ENCODE results near the gene ASPDH. TPM values are rescaled to one million over a fixed set of nuclear protein-coding genes. Genes with fewer than 3 reads are reported as not detected.
A peak's percentile ranks its signal among the peaks of the same experiment; 100 is the strongest.

ASPDH gene
- total RNA-seq, 1 experiment from 2014 or later, result not detected

- TF ChIP-seq REST (IDR thresholded peaks at IDR 0.05; ENCODE audit: low read depth) (no peak), RAD21 (IDR thresholded peaks at IDR 0.05; ENCODE audit: low read depth) (no peak), FOSL1 (IDR thresholded peaks at IDR 0.05; ENCODE audit: low read depth) (no peak)
Observed at GRCh38 chr19:50558039-50558438, 44.3 kb upstream of the ASPDH start (continued).

- ChIA-PET POLR2A (no interaction called here), RAD21 (ENCODE audit: low non-redundant PET in 1 of 2, low total read pairs in 2 of 2, uncharacterized antibody in 2 of 2, unreplicated experiment in 2 of 2) (interaction anchor here in 1 of 2 experiments (0.6 kb wide), 1 partner anchor 69 kb away, joined by 3 read pairs; no protein-coding TSS in a partner anchor), CTCF (interaction anchor here (1.0 to 2.6 kb wide), 16 partner anchors 10 to 196 kb away, joined by 3 to 40 read pairs (median 4); partner anchors contain the start of gene JOSD2)
- ATAC-seq, result peak; percentile 32
- DNase-seq (ENCODE audit: low read depth, low spot score), result no peak
- no peaks in the 10 kb centered on the region for H3K36me3 ChIP-seq (ENCODE audit: control insufficient read depth in 1 of 2, insufficient read depth in 2 of 2, low read length in 2 of 2)
- intact Hi-C loops (cut with micrococcal nuclease), result no loop called here
- no TSS peak for BruUV-seq (replicated peaks)
- H3K9ac ChIP-seq (ENCODE audit: low read length), result peak overlapping the region; percentile 55
- H3K27me3 ChIP-seq (ENCODE audit: insufficient read depth, low read length), result no peaks in the 10 kb centered on the region
- no peaks in the 10 kb centered on the region for H3K79me2 ChIP-seq (ENCODE audit: insufficient read depth, low read length)
- peak overlapping the region; percentile 58 to 68 for H3K4me3 ChIP-seq (replicated peaks in 1 of 2; ENCODE audit: low read depth in 1 of 2, low read length in 2 of 2)
- peak overlapping the region; percentile 46 for H2AFZ ChIP-seq (ENCODE audit: low read depth, low read length, poor library complexity, severe bottlenecking)
- TF ChIP-seq TCF7L2 (IDR thresholded peaks at IDR 0.05; ENCODE audit: borderline replicate concordance, extremely low read depth, insufficient read depth, insufficient read length) (no peak), CTCF (IDR thresholded peaks at IDR 0.05 in 2 of 3, conservative IDR thresholded peaks at IDR 0.05 in 1 of 3; ENCODE audit: borderline replicate concordance in 1 of 3, insufficient read depth in 1 of 3, low read depth in 2 of 3, low read length in 2 of 3) (no peak), ELF1 (IDR thresholded peaks at IDR 0.05; ENCODE audit: borderline replicate concordance, low read depth) (no peak), ZFX (IDR thresholded peaks at IDR 0.05) (no peak), JUND (IDR thresholded peaks at IDR 0.05) (no peak), REST (IDR thresholded peaks at IDR 0.05; ENCODE audit: low read depth) (no peak), SIN3A (IDR thresholded peaks at IDR 0.05; ENCODE audit: low read depth) (no peak)
- no peaks in the 10 kb centered on the region for H3K9me2 ChIP-seq (ENCODE audit: insufficient read depth)
- no peaks in the 10 kb centered on the region for H4K20me1 ChIP-seq (ENCODE audit: insufficient read depth)
- peaks cover 10 to 19% of the 10 kb centered on the region in 2 experiments; a peak in 3 of 4 replicates for H3K4me1 ChIP-seq (ENCODE audit: control insufficient read depth in 1 of 2, insufficient read depth in 2 of 2, low read length in 2 of 2)
- H3K9me3 ChIP-seq (ENCODE audit: control insufficient read depth in 1 of 2, insufficient read depth in 1 of 2, low read depth in 1 of 2, low read length in 2 of 2), result no peaks in the 10 kb centered on the region
- H3K27ac ChIP-seq (ENCODE audit: low read depth, low read length), result peak overlapping the region; percentile 16; the same call in 1 of the 2 replicates
- peak overlapping the region; percentile 99 for H3K4me2 ChIP-seq (ENCODE audit: low read length)
Observed at GRCh38 chr19:50557009-50557613, 43.4 kb upstream of the ASPDH start.
